IMR-90 (cell line): ENCODE data around the gene TNK2.

Experiments
- BHLHE40 ChIP-seq: fragments of 150-350 bp; IDR thresholded peaks from 2 replicates; pipeline ENCODE4 v1.6.1; 2016; ENCODE audit warnings: mild to moderate bottlenecking, low read depth, low read length
- CEBPB ChIP-seq: IDR thresholded peaks from 2 replicates; pipeline ENCODE4 v1.6.1; 2012; ENCODE audit warnings: low read depth, low read length, improper control_type of control experiment
- CTCF ChIP-seq: conservative IDR thresholded peaks from 2 replicates; pipeline ENCODE4 v1.5.1; 2012; ENCODE audit warnings: mild to moderate bottlenecking, low read depth, low read length, improper control_type of control experiment
- FOS ChIP-seq: fragments of 150-350 bp; IDR thresholded peaks from 2 replicates; pipeline ENCODE4 v1.6.1; 2016; ENCODE audit warnings: low read depth, low read length
- MXI1 ChIP-seq: IDR thresholded peaks from 2 replicates; pipeline ENCODE4 v1.6.1; 2012; ENCODE audit warnings: low read depth, mild to moderate bottlenecking, low read length, moderate library complexity, borderline replicate concordance
- POLR2A ChIP-seq: IDR thresholded peaks from 2 replicates; pipeline ENCODE4 v1.6.1; 2012; ENCODE audit warnings: mild to moderate bottlenecking, low read depth, low read length
- RAD21 ChIP-seq: IDR thresholded peaks from 2 replicates; pipeline ENCODE4 v1.6.1; 2012; ENCODE audit warnings: low read length, improper control_type of control experiment

GRCh38 chr3:195818301-195818700 is 90.0 kb downstream of the TNK2 start:
- TF ChIP-seq CTCF = no peak
- no peak for TF ChIP-seq RAD21
- no peak for TF ChIP-seq POLR2A
- no peak for TF ChIP-seq FOS
- TF ChIP-seq MXI1 = no peak
- no peak for TF ChIP-seq CEBPB
- TF ChIP-seq BHLHE40 = no peak
